HepG2 (cell line): Measurements from ENCODE around the gene VCX3B.

Source experiments
- EP300 ChIP-seq, 3 experiments: sonication (generic) in 1 of 3; formaldehyde crosslinking in 1 of 3; IDR thresholded peaks; 2 replicates each; pipeline versions ENCODE4 v1.5.1 to v1.6.1; 2011 to 2020; ENCODE audit warnings: low read depth in 2 of 3, low read length in 2 of 3, borderline replicate concordance in 1 of 3, improper control_type of control experiment in 1 of 3, mild to moderate bottlenecking in 1 of 3, missing genetic modification reagents in 1 of 3, moderate library complexity in 1 of 3
- EZH2 ChIP-seq: conservative IDR thresholded peaks from 2 replicates; pipeline ENCODE4 v1.6.1; 2012; ENCODE audit warnings: mild to moderate bottlenecking, low read depth, low read length, moderate library complexity
- NFE2L1 ChIP-seq: sonication (generic); formaldehyde crosslinking; IDR thresholded peaks from 2 replicates; pipeline ENCODE4 v1.4.0; 2020; ENCODE audit warnings: missing genetic modification reagents, mild to moderate bottlenecking, borderline replicate concordance
- REST ChIP-seq, 2 experiments: IDR thresholded peaks; 2 replicates each; pipeline ENCODE4 v1.6.1; 2011 to 2012; ENCODE audit warnings: low read length in 2 of 2, borderline replicate concordance in 1 of 2, low read depth in 1 of 2, mild to moderate bottlenecking in 1 of 2, moderate library complexity in 1 of 2
- TCF12 ChIP-seq, 2 experiments: fragments of 450-650 bp in 1 of 2; sonication (generic) in 1 of 2; formaldehyde crosslinking in 1 of 2; IDR thresholded peaks; 2 replicates each; pipeline versions ENCODE4 v1.6.1 to v1.8.0; 2017 to 2022; ENCODE audit warnings: antibody characterized with exemption in 1 of 2, mild to moderate bottlenecking in 1 of 2, missing genetic modification reagents in 1 of 2, moderate library complexity in 1 of 2
- ZNF367 ChIP-seq: sonication (generic); formaldehyde crosslinking; IDR thresholded peaks from 2 replicates; pipeline ENCODE4 v1.4.0; 2020; ENCODE audit warnings: missing genetic modification reagents, borderline replicate concordance

DNA sequence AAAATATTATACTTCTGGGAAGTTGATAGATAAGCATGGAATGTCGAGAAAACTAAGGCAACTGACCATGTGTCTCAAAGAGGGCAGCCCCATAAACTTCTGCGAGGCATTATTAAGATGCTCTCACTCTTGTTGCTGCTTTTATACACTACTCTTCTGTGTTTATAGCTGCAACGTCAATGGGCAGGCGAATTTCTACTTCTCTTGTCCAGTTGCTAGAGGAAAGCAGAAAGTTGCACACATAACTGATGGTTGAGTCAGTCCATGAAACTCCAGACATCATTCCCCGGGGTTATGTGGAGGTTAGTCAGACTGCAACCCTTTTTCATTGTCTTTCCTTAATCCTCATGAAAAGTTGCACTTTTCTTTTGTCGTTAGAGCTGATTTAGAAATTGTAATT lies 39.8 kb downstream of the VCX3B start:
- TF ChIP-seq EZH2 (no peak), NFE2L1 (CRISPR knock-in tag) (no peak), EP300 (IDR thresholded peaks at IDR 0.05; ENCODE audit: low read depth in 2 of 2, low read length in 2 of 2) (no peak), EP300 (CRISPR knock-in tag; IDR thresholded peaks at IDR 0.05; ENCODE audit: borderline replicate concordance) (no peak), ZNF367 (CRISPR knock-in tag) (no peak), REST (IDR thresholded peaks at IDR 0.05; ENCODE audit: borderline replicate concordance in 1 of 2, low read depth in 1 of 2, low read length in 2 of 2) (no peak), TCF12 (IDR thresholded peaks at IDR 0.05) (no peak), TCF12 (CRISPR knock-in tag; IDR thresholded peaks at IDR 0.05) (no peak)
